ENCODE data around the gene REV1.

DNA sequence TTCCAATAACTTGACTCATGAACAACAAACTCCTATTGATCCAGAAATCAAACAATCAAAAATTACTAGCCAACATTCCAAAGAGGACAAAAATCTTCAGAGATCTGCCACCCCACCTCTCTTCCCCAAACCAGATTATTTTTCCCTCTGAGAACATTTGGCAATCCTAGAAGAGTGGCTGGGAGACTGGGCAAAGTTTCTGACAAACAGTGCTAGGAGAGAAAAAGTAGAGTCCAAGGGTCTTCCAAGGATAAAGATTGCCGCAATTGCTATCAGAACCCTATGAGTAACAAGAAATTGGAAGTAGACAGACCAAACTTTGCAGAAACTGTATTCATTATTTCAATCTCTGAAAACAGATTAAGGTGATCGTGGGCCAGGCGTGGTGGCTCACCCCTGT lies 22.4 kb downstream of the REV1 start:
- TF ChIP-seq, protein P1, sequence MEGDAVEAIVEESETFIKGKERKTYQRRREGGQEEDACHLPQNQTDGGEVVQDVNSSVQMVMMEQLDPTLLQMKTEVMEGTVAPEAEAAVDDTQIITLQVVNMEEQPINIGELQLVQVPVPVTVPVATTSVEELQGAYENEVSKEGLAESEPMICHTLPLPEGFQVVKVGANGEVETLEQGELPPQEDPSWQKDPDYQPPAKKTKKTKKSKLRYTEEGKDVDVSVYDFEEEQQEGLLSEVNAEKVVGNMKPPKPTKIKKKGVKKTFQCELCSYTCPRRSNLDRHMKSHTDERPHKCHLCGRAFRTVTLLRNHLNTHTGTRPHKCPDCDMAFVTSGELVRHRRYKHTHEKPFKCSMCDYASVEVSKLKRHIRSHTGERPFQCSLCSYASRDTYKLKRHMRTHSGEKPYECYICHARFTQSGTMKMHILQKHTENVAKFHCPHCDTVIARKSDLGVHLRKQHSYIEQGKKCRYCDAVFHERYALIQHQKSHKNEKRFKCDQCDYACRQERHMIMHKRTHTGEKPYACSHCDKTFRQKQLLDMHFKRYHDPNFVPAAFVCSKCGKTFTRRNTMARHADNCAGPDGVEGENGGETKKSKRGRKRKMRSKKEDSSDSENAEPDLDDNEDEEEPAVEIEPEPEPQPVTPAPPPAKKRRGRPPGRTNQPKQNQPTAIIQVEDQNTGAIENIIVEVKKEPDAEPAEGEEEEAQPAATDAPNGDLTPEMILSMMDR (IDR thresholded peaks at IDR 0.05): no peak
- no peak for TF ChIP-seq POLR2A (IDR thresholded peaks at IDR 0.05)
